ENCODE data around the gene MTUS2. TPM values are rescaled to one million over a fixed set of nuclear protein-coding genes. Genes with fewer than 3 reads are reported as not detected.

The MTUS2 gene
- total RNA-seq, 1 donor from 2014 or later = 0.06 TPM

DNA sequence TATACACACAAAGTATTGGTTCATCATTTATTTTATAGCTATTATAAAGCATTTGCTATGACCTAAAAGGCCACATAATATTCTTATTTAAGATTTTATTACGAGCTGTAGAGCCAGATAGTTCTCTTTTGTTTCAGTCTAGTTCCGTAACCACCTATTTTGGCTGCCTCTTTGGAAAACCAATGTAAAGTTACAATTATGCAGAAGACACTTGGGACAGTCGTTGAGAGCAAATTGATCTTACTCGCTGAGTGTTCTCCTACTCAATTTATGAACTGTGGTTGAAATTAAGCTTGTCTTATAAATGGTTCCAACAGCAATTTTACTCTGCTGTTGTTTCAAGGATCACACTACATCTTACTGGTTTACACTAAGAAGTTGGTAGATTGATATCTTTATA lies 653.0 kb downstream of the MTUS2 start:
- DNase-seq (ENCODE audit: extremely low read depth, low read depth, low spot score) = no peak

DNA sequence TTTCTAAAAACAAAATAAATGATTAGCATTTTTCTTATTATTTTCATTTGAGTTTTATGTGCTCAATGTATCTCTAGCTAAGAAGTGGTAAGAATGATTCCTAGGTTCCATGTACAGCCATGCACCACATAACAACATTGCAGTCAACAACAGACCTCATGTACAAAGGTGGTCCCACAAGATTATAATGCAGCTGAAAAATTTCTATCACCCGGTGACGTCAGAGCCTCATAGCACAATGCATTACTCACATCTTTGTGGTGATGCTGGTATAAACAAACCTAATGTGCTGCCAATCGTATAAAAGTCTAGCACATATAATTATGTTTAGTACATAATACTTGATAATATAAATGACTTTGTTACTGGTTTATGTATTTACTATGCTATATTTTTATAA lies 654.9 kb downstream of the MTUS2 start:
- DNase-seq (ENCODE audit: extremely low read depth, low read depth, low spot score) = no peak

DNA sequence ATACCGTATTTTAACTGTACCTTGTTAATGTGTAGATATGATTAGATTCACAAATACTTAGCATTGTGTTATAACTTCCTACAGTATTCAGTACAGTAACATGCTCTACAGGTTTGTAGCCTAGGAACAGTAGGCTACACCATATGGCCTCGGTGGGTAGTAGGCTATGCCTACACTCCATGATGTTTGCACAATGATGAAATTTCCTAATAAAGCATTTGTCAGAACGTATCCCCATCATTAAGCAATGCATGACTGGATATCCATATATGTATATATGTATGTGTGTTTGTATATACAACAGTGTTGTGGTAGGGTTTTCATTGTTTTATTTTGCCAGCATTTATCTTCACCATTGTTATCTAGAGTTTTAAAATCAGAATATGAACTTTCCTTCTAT lies 655.9 kb downstream of the MTUS2 start:
- DNase-seq (ENCODE audit: extremely low read depth, low read depth, low spot score) = no peak

DNA sequence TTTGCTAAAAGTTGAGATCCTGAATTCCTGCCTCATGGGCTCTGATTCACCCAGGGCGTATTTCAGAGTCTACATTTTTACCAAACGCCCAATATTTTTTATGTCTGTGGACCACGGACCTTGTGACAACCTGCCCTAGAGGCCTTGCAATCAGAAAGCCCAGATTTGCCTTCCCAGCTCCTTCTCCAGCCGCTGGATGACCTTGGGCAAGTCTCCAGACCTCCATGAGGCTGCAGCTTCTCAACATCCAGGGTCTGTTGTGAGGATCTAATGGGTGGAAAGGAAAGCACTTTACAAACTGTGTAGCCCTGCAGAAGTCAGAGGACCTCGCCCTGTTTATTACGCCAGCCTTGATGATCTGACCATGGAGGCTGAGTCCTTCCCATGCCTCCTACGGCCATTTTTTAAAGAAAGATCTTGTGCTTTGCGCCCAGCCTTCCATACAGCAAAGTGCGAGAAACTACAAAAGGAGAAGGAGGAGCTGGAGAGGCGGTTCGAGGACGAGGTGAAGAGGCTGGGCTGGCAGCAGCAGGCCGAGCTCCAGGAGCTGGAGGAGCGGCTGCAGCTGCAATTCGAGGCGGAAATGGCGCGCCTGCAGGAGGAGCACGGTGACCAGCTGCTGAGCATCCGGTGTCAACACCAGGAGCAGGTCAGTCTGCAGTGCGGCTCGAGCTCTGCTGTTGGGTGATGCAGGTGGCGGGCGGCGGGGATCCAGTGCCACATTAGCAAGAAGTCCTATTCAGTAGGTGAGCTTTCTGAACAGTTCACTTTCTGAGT lies 659.8 kb downstream of the MTUS2 start:
- DNase-seq (ENCODE audit: extremely low read depth, low read depth, low spot score) = no peak

DNA sequence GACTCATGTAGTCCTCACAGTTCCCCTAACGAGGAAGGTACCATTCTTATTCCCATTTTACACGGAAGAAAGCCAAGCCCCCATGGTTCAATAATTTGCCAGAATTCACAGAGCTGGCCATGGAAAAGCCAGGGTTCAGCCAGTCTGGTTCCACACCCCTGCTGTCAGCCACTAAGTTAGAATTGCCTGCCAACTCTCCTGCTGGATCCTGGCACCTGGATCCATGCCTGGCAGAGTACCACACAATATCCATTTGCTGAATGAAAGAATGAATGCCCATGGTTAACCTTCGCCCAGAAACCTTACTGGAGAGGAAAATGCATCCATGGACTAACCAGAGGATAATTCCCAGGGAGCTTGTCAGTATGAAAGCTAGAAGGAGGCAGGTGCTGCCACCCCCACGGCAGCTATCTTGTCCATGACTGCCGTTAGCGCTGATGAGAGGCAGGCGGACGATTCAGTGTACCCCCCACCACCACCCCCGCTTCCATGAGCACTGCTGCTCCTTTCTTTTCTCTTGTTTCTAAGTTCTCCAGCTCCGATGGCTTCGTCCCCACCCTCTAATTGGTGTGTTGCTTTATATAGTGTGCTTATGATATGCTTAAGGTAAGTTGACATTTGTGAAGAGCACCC lies 660.9 kb downstream of the MTUS2 start:
- DNase-seq (ENCODE audit: extremely low read depth, low read depth, low spot score) = no peak

DNA sequence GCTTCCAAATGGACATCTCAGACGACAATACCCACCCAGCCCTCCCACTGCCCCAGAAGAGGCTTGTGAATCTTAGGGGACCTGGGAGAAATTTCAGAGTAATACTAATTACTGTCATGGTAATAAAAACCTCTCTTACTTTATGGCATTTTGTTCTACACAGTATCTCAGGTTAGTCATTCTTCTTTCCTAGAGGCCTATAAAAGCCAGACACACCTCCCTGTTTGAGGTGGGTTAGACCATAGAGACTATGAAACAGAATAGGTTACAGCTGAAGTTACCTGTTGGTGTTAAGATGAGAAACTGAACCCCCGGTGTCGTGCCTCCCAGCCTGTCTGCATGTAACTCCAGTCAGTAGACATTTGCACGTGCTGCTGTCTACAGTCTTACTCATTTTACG lies 661.5 kb downstream of the MTUS2 start:
- no peak for DNase-seq (ENCODE audit: extremely low read depth, low read depth, low spot score)

DNA sequence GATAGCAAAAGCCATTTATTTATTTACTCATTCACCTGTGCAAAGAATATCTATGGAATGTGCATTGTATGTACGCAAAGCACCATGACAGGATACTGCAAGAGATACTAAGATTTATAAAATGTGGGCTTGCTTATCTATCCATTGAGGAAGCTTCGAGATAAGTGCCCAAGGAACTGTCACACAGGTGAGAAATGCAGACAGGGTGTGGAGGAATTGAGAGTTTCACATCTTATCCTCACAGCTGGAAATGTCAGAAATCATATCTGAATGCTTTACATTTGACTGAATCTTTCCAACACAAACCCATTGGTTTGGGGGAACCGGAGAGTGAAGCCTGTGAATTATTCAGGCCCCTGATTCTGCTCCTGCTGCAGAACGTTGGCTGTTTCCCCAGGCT lies 662.4 kb downstream of the MTUS2 start:
- no peak for DNase-seq (ENCODE audit: extremely low read depth, low read depth, low spot score)

DNA sequence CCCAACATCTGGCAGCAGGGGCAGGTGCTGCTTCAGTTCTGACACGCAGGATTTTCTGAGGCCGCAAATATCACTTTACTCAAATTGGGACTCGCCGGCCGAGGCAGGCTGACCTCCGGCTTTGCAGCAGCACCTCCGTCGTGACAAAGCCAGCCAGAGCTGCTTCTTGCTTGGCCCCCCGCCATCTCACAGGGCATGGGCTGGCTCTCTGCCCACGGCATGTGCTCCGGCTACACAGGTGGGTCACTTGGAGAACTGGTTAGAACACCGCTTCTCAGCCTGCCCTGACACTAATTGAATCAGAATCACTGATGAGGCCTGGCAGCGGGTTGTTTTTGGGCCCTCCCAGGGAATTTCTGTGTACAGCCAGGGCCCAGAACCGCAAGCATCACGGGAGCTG lies 663.1 kb downstream of the MTUS2 start:
- no peak for DNase-seq (ENCODE audit: extremely low read depth, low read depth, low spot score)

DNA sequence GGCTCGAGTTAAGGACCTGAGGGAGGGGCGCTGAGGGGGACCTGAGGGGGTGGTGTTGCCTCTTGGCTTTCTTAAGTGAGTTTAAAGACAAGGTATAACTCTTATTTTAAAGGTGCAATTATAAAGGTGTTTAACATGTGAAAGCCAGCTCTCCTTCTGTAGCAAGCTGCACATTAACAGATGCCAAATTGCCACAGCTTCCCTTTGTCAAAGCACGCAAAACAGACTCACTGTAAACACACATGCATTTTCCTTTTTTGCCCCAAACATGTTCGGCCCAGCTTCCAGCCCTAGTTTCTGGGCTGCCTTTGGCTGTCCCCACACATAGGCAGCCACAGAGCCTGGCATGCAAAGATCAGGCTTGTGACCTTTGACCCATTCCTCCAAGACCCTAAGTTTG lies 663.5 kb downstream of the MTUS2 start:
- DNase-seq (ENCODE audit: extremely low read depth, low read depth, low spot score) = no peak

DNA sequence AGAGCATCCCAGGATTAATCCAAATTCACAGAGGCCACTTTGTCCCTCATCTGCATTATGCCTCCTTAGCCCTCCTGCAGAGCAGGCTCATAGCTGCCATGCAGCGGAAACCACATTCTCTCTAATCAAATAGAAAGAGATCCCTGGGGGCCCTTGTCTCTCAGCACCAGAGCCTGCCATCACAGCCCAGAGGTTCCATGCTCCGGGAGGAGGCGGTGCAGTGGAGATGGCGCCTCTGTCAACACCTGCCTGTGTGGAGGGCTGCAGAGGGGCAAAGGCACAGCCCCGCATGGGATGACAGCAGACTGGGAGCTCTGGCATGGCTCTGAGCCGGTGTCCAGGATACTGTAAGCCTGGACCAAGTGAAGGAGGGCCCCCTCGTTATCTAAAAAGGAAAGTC lies 664.1 kb downstream of the MTUS2 start:
- no peak for DNase-seq (ENCODE audit: extremely low read depth, low read depth, low spot score)

DNA sequence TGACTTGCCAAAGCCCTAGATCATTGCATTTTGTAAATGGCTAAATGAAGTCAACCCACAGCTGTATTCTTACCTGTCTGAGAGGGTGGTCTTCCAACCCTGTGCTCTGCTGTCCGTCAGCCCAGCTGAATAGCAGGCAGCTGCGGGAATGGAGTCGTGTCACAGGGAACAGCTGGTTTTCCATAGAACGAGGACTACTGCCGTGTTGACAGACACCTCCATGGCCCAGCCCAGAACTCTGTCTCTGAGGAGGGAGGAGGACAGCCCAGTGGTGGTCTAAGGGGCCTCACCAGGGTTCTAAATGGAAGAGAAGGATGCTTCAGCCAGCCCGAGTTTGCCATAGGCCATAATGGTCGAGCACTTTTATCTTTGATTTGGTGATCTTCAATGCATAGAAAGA lies 664.7 kb downstream of the MTUS2 start:
- no peak for DNase-seq (ENCODE audit: extremely low read depth, low read depth, low spot score)

DNA sequence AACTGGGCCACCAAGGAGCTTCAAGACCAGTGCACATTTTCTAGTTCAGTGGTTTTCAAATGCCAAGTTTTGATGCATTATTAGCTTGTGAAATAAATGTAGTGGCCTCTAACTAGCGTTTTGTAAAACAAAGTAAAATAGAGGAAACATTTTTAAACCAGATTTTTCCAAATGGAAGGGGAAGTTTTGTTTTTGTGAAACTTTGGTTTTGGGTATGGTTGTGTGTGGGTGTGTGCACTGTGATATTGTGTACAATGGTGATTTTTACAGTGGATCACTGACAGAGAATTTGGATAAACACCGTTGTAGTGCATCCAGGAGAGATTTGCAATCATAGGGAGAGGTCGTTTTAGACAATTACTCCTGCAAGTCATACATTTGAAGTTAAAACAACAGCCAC lies 666.4 kb downstream of the MTUS2 start:
- DNase-seq (ENCODE audit: extremely low read depth, low read depth, low spot score) = no peak

DNA sequence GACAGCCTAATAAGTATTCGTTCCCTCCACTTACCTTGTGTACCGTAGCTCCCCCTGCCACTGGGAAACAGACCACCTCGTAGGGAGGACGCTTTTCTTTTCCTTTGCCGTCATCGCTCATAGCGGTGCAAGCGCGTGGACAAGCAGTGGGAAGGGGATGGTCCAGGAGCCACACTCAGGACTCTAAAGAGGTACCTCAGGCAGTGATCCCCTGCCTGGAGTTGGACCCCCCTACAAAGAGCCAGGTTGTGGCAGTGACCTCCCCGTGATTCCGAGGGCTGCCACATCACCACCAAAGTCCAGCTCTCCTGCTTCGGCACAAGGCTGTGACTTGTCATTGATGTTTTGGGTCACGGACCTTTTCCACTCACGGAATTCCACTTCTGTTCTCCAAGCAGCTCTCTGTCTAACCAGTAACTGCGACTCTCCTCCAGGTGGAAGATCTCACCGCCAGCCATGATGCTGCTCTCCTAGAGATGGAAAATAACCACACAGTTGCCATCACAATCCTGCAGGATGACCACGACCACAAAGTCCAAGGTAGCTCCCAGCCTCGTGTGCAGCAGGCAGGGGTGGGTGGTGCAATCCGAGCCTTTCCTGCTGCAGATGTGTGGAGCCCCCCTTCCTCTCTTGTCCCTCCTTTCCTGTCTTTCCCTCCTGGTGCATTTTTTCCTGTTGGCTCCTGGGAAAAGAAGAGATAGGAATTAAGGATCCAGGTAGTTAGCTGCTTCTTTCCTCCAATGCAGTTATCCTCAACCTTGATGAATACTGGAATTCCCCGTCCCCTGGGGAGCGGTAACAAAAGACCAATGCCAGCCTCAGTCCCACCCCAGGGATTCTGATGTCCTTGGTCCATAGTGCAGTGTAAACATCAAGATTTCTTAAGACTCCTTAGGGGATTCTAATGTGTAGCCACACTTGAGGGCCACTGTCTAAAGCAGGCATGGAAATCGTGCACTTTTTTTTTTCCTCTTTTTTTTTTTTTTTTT lies 667.6 kb downstream of the MTUS2 start:
- DNase-seq (ENCODE audit: extremely low read depth, low read depth, low spot score) = no peak

DNA sequence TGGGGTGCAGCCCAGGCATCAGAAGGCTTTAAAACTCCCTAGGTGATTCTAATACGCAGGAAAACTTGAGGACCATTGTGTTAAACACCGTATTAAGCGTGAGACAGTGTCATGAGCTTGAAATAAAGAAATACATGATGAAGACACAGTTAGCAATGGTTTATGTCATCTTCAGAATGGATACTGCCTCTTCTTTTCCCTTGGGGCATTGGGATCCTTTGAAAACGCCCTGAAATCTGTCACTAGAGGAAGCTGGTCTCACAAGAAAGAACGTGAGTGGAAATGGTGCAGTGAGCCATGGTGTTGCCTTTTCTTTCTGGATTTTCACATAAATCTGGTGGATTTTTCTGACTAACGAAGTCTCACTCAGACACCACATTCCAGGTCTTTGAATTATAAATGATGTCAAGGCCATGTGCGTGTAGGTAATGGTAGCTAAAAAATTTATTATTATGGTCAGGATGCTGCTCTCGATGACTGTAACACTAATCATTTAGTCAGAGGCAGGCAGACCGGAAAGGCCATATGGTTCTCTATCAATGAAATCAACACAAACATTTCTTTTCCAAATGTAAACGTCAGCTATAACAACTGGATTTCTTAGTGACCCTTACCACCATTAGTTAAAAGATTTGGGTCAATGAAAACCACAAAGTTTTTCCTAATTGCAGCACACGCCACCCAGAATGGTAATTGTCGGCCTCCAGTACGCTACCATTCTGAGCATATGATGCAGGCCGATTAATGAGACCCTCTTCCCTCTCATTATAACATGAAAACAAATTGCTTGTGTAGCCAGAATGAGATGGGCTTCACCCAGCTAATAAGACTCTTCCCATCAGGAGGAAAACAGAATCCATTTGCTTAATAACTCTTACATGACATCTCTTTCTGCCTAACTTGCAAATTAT lies 669.8 kb downstream of the MTUS2 start:
- no peak for DNase-seq (ENCODE audit: extremely low read depth, low read depth, low spot score)

DNA sequence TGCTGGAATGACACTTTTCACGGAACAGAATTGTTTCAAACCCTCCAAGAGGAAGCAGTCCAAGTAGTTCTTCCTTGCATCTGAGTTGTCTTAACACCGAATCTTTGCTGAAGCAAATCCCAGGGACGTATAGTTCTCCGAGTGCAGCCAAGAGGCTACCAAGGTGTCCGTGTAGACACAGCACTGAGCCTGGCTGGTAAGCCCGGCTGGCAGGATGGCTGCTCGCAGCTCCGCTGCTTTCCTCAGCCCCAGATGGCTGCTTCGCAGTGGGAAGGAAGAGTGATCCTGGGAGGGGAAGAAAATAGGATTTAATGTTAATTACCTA lies 670.4 kb downstream of the MTUS2 start:
- DNase-seq (ENCODE audit: extremely low read depth, low read depth, low spot score) = no peak

DNA sequence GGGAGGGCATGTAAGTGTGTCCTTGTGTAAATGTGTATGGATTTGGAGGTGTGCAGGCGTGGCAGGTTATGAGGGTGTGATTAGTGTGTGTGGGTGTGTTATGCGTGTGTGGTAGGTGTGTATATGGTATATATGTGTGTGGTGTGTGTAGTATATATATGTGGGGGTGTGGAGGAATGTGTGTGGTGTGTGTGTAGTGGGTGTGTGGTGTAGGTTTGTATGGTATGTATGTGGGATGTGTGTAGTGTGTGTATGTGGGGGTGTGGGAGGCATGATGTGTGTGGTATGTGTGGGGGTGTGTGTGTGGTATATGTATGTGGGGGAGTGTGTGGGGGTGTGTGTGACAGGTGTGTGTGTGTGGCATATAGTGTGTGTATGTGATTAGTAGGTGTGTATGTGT lies 671.1 kb downstream of the MTUS2 start:
- no peak for DNase-seq (ENCODE audit: extremely low read depth, low read depth, low spot score)

DNA sequence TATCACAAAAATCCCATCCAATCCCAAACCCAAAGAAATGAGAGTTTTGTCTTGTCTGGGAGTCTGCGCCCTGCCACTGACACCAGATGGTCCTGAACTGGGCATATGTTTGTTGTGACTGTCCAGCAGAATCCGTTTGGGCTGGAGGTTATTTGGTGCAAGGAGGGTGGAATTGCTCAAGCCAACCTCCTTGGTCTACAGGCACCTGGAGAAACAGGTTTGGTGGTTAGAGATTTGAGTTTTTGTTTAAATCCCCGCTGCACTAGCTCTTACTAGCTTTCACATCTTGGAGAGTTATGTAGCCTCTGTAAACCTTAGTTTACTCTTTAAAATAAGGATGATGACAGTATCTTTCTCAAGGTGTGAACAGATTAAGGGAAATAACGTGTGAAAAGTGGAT lies 673.7 kb downstream of the MTUS2 start:
- DNase-seq (ENCODE audit: extremely low read depth, low read depth, low spot score) = no peak

DNA sequence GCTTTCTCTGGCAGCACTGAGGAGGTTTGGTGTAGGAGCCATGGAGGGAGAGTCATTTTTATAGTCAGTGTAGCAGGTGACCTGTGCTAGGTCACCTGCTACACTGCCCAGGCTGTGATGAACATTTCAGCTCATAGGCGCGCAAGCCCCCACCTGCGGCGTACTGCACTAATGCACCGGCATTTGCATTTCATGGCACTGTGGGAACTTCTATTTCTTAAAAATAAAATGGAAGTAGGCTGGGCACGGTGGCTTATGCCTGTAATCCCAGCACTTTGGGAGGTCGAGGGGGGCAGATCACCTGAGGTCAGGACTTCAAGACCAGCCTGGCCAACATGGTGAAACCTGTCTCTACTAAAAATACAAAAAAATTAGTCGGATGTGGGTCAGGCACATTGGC lies 674.4 kb downstream of the MTUS2 start:
- no peak for DNase-seq (ENCODE audit: extremely low read depth, low read depth, low spot score)

DNA sequence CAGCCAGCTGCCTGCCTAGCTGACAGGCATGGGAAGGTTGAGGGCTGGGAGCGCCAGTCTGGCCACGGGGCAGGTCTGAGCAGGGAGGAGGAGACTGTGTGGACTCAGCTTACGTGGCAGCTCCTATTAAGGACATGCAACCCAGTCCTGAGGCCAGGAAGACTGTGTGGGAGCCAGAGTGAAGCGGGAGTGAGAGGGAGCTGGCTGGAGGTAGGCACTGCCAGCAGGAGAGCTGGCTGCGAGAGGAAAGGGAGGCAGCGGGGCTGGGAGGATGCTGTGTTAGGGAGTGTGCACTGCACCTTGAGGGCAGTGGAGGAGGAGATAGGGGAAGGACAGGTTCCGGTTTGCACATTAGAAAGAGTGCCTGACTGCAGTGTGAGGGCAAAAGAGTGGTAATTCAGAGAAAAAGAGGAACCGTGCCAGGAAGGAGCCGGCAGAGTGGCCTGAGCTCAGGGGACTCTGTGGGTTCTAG lies 676.1 kb downstream of the MTUS2 start:
- no peak for DNase-seq (ENCODE audit: extremely low read depth, low read depth, low spot score)

DNA sequence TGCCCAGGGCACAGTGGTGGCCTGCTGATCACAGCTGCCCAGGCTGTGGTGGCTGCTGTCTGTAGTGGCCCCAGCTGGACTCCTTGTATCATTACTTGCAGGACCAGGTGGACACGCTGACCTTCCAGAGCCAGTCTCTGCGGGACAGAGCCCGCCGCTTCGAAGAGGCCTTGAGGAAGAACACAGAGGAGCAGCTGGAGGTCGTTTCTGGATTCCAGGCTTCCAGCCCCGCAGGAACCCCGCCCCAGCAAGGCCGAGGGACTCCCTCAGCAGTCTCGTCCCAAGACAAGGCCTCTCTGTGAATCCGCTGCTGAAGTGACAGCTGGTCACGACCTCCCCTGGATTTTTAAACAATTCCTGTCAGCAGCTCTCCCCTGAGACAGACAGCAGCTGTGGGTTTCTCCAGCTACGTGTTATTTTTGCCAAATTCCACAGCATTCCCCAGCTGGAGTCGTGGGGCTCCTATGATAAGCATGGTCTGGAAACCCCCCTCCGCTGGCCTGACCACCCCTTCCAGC lies 677.1 kb downstream of the MTUS2 start:
- no peak for DNase-seq (ENCODE audit: extremely low read depth, low read depth, low spot score)
